Measurements from ENCODE around the gene BCAP31.
"Not testable (repeated sequence)": the region's sequence is repeated elsewhere in the genome, so short reads cannot be mapped to it uniquely, and the experiment has no call there.

The BCAP31 gene

DNA sequence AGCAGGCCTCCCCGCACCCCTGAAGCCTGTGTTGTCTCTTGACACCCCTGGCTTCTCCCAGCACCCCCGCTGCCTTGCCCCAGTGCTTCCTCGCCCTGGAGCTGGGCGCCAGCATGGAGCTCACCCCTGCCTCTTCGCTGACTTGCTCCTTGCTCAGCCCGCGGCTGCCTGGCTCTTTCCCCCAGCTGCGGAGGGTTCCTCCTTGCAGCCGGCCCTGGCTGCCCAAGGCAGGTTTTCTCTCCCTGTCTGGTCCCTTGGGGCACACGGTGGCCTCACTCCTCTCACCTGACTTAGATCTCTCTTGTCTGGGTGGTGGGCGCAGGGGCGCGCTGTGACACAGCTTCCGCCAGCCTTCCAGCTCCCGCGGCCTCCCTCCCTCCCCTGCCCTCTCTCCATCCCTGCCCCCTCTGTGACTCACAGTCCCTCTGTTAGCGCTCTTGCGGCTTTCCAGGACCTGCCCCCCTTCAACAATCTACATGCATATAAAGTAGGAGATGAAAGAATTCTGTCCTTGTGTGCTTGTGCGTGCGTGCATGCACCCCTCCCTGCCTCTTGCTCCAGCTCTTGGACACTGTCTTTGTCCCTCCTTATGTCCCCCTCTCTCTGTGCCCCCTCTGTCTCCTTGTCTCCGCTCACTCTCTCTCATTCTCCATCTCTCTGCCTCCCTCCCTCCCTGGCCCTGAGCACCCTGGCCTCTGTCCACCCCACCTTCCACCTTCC, 42.1 kb upstream of the BCAP31 start:
- FAIRE-seq, result peak; percentile 64
- DNase-seq (ENCODE audit: insufficient read length, low spot score), result peak; percentile 89
- peak; percentile 44; the same call in 1 of the 2 replicates for TF ChIP-seq POLR2A (IDR thresholded peaks at IDR 0.05; ENCODE audit: low read depth, low read length)

DNA sequence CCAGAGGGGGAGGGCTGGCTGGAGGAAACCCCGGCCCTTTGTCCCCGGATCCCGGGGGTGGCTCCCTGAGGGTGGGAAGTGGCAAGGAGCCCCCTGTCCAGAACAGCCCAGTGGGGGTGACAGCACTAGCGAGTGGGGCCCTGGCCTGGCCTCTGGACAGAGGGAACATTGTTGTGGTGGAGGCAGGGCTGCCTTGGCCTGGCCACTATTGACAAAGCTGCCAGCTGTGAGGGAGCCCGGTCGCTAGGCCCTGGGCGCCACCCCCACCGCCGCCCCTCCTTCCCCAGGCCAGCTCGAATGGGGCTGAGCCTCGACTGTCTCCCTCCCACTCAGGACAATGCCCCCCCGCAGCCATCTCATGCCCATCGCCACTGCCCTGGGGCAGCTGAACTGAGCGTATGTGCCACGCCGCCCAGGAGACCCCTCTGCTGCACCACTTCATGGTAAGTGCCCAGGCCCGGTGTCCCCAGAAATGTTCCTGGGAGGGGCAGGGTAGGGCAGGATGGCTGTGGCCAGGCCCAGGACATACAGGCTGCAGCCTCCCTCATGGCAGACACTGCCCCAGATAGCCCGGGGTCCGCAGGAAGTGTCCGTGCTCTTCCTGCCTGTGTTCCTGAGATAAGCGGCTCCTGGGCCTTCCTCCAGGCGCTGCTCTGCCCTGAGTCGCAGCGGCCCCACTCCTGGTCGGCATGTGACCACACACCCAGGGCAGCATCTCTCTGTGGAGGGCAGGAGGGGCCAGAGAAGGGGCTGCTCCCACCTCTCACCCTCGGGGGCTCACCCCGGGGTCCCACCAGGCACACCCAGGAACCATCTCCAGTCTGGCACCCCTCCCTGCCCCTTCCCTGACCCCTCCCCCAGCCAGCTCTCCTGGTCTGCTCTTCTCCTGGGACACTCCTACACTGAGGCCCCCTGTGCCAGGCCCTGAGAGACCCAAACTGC, 41.2 kb upstream of the BCAP31 start:
- TF ChIP-seq POLR2A (IDR thresholded peaks at IDR 0.05; ENCODE audit: low read depth, low read length), result no peak; the same call in 1 of the 2 replicates
- DNase-seq (ENCODE audit: insufficient read length, low spot score) (no peak), FAIRE-seq (no peak)

DNA sequence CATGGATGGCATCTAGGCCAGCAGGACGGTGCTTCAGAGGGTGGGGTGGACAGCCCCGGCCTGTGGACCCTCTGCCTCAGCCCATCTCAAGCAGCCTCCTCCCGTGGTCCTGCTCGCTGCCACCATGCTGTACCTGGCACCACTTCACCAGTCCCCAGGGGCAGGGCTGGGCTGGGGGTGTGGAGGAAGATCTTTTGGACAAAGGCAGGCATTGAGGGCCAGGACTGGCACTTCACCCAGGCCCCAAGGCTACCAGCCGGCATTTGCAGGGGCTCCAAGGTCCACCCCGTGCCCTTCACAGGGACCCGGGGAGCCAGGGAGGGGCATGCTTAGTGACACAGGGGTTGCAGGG, 40.6 kb upstream of the BCAP31 start:
- no peak for FAIRE-seq
- no peak for TF ChIP-seq POLR2A (IDR thresholded peaks at IDR 0.05; ENCODE audit: low read depth, low read length)
- DNase-seq (ENCODE audit: insufficient read length, low spot score), result no peak

DNA sequence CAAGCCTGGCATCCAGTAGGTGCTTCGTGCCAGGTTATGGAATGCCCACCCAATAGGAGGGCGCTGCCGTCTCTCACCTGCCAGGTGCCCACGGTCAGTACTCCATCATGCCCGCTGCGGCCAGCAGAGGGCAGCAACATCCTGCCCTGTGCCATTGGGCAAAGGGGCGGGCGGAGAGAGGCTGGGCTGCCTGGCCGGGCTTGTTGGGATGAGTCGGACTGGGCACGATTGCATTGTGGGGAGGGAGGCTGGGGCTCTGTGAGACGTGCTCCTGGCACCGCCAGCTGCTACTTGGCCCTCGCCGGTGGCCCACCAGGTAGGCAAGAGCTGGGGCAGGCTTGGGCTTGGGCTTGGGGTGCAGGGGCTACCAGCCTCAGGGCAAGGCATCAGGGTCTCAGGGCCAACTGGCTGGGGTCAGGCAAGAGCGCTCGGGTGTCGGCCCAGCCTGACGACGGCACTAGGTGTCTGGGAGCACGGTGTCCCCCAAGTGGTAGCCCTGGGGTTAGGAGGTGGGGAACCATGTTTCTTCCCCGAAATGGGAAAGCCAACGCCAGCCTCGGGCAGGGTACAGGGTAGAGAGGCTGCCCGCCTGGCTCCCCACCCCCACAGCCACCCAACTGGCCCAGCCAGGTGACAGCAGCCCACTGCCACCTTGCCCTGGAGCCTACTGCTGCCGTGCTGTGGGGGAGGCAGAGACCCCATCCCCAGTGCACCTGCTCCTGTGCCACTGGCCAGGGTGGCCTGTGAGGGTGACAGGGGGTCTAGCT, 40.0 kb upstream of the BCAP31 start, which contains the start of gene PLXNB3:
Gene PLXNB3, plus strand, starts transcription at position 261 of the 767 bp plus-strand sequence. CDS start 1,287 bp downstream, outside the sequence.
- peak; percentile 84 for DNase-seq (ENCODE audit: insufficient read length, low spot score)
- peak; percentile 20 for FAIRE-seq
- TF ChIP-seq POLR2A (IDR thresholded peaks at IDR 0.05; ENCODE audit: low read depth, low read length), result no peak

DNA sequence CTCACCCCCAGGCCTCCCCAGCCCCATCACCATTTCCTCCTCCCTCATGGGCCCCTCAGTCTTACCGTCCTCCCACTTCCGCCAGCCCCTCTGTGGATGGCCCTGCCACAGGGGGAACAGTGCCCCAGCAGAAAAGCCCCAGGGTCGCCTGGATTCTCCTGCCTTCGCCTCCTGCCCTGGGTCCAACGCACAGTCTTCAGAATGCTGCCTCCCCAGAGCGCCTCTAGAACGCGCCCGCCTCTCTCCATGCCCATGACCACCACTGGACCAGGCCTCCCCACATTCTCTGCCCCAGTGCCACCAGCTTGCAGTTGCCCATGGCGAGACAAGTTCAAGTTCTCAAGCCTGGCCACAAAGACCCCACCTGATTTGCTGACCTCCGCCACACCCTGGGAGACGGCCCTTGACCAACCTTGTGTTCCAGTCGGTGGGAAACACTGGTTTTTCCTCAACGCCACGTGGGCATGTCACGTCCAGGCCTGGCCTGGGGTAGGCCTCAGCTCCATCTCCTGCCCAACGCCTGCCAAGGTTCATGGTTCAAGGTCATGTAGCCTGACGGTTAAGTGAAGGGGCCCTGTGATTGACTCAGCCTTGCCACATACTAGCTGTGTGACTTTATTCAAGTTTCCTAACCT, 39.2 kb upstream of the BCAP31 start:
- TF ChIP-seq POLR2A (IDR thresholded peaks at IDR 0.05; ENCODE audit: low read depth, low read length), result no peak
- FAIRE-seq (no peak), DNase-seq (ENCODE audit: insufficient read length, low spot score) (no peak)

DNA sequence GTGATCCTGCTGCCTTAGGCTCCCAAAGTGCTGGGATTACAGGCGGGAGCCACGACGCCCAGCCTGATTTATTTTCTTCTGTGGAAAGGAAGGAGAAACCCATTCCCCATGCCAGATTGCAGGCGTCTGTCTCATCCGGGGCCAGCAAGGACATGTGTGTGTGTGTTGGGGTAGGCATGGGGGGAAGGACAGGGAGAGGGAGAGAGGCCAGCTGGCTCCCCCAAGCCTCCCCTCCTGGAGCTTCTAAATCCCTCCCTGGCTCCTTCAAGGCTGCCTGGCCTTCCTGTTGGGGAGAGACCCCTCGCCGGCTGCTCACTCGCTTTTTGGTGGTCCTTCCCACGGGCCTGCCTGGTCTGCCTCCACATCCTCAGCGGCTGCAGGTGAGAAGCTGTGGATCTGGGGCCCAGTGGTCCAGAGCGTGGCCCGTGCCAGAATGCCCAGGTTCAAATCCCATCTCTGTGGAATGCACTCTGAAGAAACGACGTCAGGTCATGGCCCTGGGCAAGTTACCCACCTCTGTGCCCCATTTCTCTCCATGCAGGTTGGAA, 38.5 kb upstream of the BCAP31 start:
- no peak for TF ChIP-seq POLR2A (IDR thresholded peaks at IDR 0.05; ENCODE audit: low read depth, low read length)
- FAIRE-seq (no peak), DNase-seq (ENCODE audit: insufficient read length, low spot score) (no peak)

DNA sequence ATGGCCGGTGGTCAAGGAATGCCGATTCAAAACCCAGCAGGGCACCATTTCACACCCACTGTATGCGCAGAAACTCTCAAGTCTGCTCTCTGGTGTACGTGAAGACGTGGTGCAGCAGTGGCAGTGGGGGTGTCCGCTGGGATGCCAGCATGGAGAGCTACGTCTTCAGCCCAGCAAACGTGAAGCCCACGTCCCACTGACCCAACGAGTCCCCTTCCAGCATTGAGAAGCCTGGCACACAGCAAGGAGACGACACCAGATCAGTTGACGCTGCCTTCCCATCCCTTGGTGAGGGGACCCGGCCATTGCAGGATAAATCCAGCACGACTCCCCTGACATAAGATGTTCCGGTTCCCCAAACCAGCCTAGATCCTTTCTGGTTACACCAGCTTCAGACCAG, 37.7 kb upstream of the BCAP31 start:
- DNase-seq (ENCODE audit: insufficient read length, low spot score) (no peak), FAIRE-seq (no peak)
- no peak for TF ChIP-seq POLR2A (IDR thresholded peaks at IDR 0.05; ENCODE audit: low read depth, low read length)

DNA sequence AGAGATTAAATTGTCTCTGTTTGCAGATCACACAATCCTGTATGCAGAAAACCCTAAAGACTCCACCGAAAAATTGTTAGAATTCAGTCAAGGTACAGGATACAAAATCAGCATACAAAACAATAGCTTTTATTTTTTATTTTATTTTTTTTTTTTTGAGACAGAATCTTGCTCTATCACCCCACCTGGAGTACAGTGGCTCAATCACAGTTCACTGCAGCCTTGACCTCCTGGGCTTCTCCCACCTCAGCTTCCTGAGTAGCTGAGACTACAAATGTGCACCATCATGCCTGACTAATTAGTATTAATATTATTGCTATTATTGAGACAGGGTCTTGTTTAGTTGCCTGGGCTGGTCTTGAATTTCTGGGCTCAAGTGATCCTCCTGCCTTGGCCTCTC, 30.9 kb upstream of the BCAP31 start:
- DNase-seq (ENCODE audit: insufficient read length, low spot score) (no peak), FAIRE-seq (no peak)
- no peak for TF ChIP-seq POLR2A (IDR thresholded peaks at IDR 0.05; ENCODE audit: low read depth, low read length)

DNA sequence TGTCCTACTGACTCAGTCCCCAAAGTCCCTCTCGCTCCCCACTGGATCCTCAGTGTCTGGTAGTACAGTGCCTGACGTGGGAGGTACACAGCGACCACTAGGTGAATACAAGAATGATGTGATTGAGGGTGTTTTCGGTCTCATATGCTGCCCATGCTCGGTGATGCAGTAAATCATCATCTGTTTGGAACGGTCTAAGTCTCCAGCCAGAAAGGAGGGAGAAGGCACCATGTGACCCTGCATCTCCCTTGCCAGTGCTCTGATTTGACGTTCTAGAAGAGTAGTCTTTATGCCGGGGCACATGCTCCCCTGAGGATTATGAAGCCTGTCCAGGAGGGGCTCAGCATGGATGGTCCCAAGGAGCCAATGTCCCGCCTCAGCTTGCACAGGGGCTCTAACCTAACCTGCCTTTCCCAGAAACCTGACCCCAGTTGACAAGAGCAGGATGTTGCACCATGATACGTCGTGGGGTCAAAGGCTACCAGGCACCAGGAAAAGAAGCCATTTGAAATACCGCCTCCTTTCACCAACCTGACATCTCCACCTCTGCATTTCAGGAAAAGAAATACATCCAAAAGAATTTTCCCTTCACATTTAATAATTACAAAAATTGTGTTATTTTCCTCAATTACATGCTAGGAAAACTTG, 26.1 kb upstream of the BCAP31 start:
- TF ChIP-seq POLR2A (IDR thresholded peaks at IDR 0.05; ENCODE audit: low read depth, low read length), result no peak
- DNase-seq (ENCODE audit: insufficient read length, low spot score) (no peak), FAIRE-seq (no peak)

DNA sequence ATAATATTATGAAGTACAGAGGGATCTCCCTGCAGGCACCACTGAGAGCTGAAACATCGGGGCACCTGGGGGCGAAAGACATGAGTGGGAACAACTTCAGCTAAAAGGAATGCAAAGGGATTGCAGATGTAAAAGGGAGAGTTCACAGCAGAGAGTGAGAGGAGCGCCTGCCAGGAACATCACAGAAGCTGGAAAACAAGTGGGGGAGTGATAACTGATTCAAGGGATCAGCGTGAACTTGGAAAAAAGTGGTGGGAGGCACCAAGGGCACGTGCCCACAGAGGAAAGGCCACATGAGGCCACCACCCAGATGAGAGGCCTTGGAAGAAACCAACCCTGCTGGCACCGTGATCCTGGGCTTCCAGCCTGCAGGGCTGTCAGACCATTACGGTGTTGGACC, 24.8 kb upstream of the BCAP31 start:
- FAIRE-seq; DNase-seq (ENCODE audit: insufficient read length, low spot score): not testable (repeated sequence)

DNA sequence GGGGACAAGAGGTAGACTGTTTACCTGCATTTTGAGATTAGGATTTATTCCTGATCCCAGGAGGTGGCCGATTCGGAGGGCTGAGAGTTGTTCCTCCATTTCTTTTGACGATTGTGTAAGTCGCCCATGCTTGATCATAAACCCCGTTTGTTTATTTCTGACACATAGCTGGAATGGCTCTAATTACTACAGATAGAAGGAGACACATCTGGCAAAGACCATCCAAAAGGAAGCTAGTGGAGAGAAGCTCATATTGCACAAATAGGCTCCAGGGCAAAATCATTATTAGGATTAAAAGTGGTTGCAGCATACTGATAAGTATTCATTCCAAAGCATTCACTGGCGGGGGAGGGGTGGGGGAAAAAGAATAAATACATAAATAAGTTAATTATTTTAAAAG, 22.8 kb upstream of the BCAP31 start:
- FAIRE-seq, result not testable (repeated sequence)

DNA sequence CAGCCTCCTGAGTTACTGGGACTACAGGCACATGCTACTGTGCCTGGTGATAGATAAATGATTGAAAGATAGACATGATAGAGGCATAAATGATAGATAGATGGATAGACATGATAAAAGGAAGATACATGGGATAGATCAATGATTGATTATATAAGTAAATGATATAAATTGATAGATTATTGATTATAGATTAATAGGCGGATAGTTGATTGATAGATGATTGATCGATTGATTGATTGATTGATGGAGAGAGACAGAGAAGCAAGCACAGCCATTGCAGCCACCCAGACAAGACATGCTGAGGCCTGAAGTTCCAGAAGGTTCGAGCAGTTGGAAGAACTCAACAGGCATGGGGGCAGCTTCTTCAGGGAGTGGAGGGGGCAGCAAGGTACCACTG, 22.2 kb upstream of the BCAP31 start:
- no peak for TF ChIP-seq POLR2A (IDR thresholded peaks at IDR 0.05; ENCODE audit: low read depth, low read length)
- no peak for DNase-seq (ENCODE audit: insufficient read length, low spot score)
- no peak for FAIRE-seq

More for the DNA sequence above, 22.8 kb upstream of the BCAP31 start:
- DNase-seq (ENCODE audit: insufficient read length, low spot score), result not testable (repeated sequence)

DNA sequence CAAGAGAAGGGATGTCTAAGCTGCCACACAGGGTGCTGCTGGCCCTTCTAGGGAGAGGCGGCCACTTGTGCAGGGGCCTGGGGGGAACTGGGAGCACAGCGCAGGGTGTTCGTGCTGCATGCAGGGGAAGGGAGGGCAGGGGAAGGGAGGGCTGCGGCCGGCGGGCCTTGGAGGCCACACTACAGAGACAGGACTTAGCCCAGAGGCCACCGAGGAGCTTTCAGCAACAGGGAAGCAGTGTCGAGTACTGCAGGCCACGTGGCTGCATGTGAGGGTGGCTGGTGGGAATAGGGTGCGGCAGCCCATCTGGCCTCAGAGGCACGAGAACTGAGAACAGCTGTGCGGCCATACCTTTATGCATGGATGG, 20.9 kb upstream of the BCAP31 start:
- not testable (repeated sequence) for FAIRE-seq; DNase-seq (ENCODE audit: insufficient read length, low spot score)
